ENCODE measurements around the gene ADGRF5. TPM values are rescaled to one million over a fixed set of nuclear protein-coding genes. Genes with fewer than 3 reads are reported as not detected.

ADGRF5 gene
- total and polyA plus RNA-seq, 12 donors = 13.3 to 98.5 (median 39.3) TPM

DNA sequence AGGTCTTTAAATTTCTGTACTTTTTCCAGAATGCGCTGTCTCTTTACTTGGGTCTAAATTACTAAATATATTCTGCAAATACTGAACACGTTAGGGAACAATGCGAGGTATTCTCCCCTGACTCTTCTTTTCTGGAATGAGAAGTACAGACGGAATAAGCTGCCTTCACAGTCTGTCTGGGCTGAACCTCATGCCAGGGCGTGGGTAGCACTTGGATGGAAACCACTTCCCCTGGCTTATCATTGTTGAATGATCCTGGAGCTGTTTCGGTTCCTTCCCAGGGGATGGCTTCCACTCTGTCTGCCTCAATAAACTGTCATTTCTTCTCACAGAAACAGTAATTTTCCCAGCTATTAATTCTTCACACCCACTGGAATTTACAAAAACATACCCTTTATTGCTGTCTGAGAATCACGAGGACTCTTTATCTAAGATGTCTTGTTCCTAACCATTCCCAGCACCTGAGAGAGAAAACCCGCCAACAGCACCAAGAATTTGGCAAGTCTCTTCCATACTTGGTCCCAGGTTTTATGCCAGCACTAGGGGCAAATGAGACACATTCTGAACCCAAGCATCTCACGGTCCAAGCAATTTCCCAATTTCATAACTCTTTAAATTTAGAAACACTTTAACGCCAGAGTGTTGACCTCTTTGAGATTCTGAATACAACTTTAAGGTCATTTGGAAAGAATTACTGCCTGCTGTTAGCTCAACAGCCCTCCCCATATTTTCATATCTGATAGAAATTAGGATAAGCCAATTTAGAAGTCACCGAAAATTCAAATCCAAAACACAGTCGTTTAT lies 43.2 kb upstream of the ADGRF5 start:
- no peaks in the 10 kb centered on the region for H3K9me3 ChIP-seq (replicated peaks in 1 of 3)
- H3K27ac ChIP-seq = no peak overlapping the region
- intact Hi-C loops (cut with DNase I) = no loop called here
- 66 to 76% (median 72%) methylated on average over 12 of the region's 12 CpGs for WGBS, 4 donors
- no peaks in the 10 kb centered on the region for H3K27me3 ChIP-seq
- no peak overlapping the region for H3K4me3 ChIP-seq
- H3K36me3 ChIP-seq (replicated peaks in 1 of 2) = no peaks in the 10 kb centered on the region
- H3K4me1 ChIP-seq (replicated peaks in 1 of 2) = no peaks in the 10 kb centered on the region
- TF ChIP-seq, protein P1, sequence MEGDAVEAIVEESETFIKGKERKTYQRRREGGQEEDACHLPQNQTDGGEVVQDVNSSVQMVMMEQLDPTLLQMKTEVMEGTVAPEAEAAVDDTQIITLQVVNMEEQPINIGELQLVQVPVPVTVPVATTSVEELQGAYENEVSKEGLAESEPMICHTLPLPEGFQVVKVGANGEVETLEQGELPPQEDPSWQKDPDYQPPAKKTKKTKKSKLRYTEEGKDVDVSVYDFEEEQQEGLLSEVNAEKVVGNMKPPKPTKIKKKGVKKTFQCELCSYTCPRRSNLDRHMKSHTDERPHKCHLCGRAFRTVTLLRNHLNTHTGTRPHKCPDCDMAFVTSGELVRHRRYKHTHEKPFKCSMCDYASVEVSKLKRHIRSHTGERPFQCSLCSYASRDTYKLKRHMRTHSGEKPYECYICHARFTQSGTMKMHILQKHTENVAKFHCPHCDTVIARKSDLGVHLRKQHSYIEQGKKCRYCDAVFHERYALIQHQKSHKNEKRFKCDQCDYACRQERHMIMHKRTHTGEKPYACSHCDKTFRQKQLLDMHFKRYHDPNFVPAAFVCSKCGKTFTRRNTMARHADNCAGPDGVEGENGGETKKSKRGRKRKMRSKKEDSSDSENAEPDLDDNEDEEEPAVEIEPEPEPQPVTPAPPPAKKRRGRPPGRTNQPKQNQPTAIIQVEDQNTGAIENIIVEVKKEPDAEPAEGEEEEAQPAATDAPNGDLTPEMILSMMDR (IDR thresholded peaks at IDR 0.05) = no peak
- no peak for TF ChIP-seq POLR2A (IDR thresholded peaks at IDR 0.05)
- DNase-seq = no peak

DNA sequence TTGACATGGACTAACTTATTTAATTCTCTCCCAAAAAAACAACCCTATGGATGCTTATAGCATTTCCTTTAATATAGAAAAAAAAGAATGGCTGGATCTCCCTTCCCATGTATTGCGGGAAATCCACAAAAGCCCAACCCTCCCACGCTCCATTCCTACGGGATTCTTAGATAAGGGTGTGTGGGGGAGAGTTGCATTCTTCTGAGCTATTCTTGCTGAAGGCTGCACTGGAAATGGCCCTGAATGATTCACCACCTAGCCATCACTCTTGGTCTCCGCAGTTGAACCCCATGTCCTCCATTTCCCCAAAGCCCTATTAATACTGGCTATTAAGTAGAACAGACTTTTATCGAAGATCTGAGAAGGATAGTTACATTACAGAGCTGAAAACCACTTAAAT lies 41.9 kb upstream of the ADGRF5 start:
- H3K27me3 ChIP-seq = no peaks in the 10 kb centered on the region
- no peaks in the 10 kb centered on the region for H3K9me3 ChIP-seq (replicated peaks in 1 of 3)
- WGBS, 4 donors = 50 to 69% (median 63%) methylated on average over 5 of the region's 5 CpGs
- H3K4me1 ChIP-seq (replicated peaks in 1 of 2) = no peaks in the 10 kb centered on the region
- no peak for DNase-seq
- H3K4me3 ChIP-seq = no peak overlapping the region
- no peaks in the 10 kb centered on the region for H3K36me3 ChIP-seq (replicated peaks in 1 of 2)
- H3K27ac ChIP-seq = no peak overlapping the region
- intact Hi-C loops (cut with DNase I) = no loop called here
- TF ChIP-seq POLR2A (IDR thresholded peaks at IDR 0.05) = no peak
- TF ChIP-seq, protein P1 (IDR thresholded peaks at IDR 0.05) = no peak

DNA sequence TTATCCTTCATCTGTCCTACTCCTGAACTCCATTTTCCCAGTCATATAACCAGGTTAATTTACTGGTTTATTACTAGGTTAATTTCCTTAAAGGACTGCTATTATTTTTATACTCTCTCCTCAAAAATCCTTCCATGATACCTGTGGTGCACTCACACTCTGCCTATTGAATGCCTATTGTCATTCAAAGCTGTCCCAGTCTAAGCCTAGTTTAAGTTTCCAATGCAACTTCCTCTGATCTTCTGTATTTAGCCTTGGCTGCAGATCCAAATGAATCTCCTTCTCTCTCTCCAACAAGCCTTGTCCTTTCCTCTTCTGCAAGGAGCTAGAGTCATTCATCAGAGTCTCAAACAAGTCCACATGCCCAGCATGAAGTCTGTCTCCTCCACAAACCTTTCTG lies 41.3 kb upstream of the ADGRF5 start:
- TF ChIP-seq POLR2A (IDR thresholded peaks at IDR 0.05) = no peak
- TF ChIP-seq, protein P1 (IDR thresholded peaks at IDR 0.05) = no peak
- no peak for DNase-seq
- H3K4me1 ChIP-seq (replicated peaks in 1 of 2) = no peaks in the 10 kb centered on the region
- H3K27ac ChIP-seq = no peak overlapping the region
- no peaks in the 10 kb centered on the region for H3K9me3 ChIP-seq (replicated peaks in 1 of 3)
- intact Hi-C loops (cut with DNase I) = no loop called here
- H3K4me3 ChIP-seq = no peak overlapping the region
- H3K36me3 ChIP-seq (replicated peaks in 1 of 2) = no peaks in the 10 kb centered on the region
- H3K27me3 ChIP-seq = no peaks in the 10 kb centered on the region

DNA sequence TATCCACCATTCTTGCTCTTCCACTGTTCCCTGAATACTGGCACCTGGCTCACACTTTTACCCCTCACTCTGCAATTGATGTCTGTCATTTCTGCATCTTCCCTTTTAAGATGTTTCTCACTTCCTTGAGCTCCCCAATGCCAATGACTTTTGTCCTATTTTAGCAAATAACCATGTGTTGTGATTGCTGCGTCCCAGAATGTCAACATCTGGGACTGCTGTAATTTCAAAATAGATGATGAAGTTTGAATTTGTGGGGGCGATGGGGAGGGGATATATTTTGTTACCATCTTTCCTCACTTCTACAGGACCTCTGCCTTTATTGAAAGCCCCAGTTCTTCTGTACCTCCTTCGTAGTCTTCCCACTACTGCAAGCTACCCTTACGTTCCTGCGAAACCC lies 40.0 kb upstream of the ADGRF5 start:
- DNase-seq = no peak
- Histone ChIP-seq H3K27me3 (no peaks in the 10 kb centered on the region), H3K27ac (no peak overlapping the region), H3K36me3 (replicated peaks in 1 of 2) (no peaks in the 10 kb centered on the region), H3K4me1 (replicated peaks in 1 of 2) (no peaks in the 10 kb centered on the region), H3K4me3 (no peak overlapping the region), H3K9me3 (replicated peaks in 1 of 3) (no peaks in the 10 kb centered on the region)
- TF ChIP-seq, protein P1 (IDR thresholded peaks at IDR 0.05) = no peak
- no peak for TF ChIP-seq POLR2A (IDR thresholded peaks at IDR 0.05)
- 82 to 90% (median 83%) methylated on average over 5 of the region's 5 CpGs for WGBS, 4 donors
- intact Hi-C loops (cut with DNase I) = no loop called here

All from adrenal gland (tissue), 12 donors.